Choroid plexus epithelial cell (primary cell): ENCODE measurements around the gene SYTL5.

Experiments
- DNase-seq: peaks from one replicate; pipeline ENCODE4 v3.0.0-alpha.2; 2010; ENCODE audit warnings: low read depth
- H3K4me3 ChIP-seq: 2 replicates; pipeline ENCODE4 v1.5.1; 2011; ENCODE audit warnings: low read depth, mild to moderate bottlenecking, control low read depth, low read length, moderate library complexity
- CTCF ChIP-seq: conservative IDR thresholded peaks from 2 replicates; pipeline ENCODE4 v1.5.1; 2011; ENCODE audit warnings: low read depth, mild to moderate bottlenecking, control low read depth, inconsistent platforms, low read length, moderate library complexity

The SYTL5 gene

GRCh38 chrX:37995428-37995827, 10.9 kb upstream of the SYTL5 start:
- TF ChIP-seq CTCF: no peak
- no peak for DNase-seq
- H3K4me3 ChIP-seq: no peak overlapping the region

DNA sequence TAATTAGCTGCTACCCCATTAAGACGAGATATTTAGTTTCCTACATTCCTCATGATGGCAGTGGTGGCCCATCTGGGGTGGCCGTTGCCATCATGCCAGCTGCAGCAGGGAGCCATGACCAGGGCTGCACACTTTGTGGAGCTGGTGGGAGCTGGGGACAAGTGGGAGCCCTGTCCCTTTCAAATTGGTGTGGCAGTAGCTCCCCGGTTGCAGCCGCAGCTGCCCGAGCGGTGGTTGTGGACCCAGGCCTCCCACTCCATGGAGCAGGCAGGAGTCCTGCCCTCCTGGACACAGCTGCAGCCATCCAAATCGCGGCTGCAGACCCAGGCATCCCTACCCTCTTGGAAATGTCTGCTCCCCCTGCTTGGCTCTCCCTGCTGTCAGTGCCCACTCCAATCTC, 9.3 kb upstream of the SYTL5 start:
- no peak for TF ChIP-seq CTCF
- no peak overlapping the region for H3K4me3 ChIP-seq
- no peak for DNase-seq

GRCh38 chrX:37998586-37999262, 7.6 kb upstream of the SYTL5 start:
- DNase-seq: peak; percentile 40
- TF ChIP-seq CTCF: no peak

DNA sequence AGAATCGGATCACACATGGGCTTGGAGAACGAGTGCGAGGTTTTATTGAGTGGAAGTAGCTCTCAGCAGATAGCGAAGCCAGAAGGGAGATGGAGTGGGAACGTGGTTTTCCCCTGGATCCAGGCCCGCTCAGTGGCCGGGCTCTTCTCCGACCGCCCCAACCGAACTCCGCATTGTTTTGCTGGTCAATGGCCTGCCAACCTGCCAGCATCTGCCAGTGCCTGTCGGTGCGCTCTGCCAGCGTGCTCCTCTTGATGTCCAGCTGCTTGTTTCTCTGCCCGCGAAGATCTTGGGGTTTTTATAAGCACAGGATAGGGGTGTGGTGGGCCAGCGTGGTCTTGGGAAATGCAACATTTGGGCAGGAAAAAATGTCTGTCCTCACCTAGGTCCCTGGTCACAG, 5.6 kb upstream of the SYTL5 start:
- TF ChIP-seq CTCF: no peak
- H3K4me3 ChIP-seq: no peak overlapping the region
- DNase-seq: no peak

More at GRCh38 chrX:37998586-37999262, 7.6 kb upstream of the SYTL5 start:
- no peak overlapping the region for H3K4me3 ChIP-seq

DNA sequence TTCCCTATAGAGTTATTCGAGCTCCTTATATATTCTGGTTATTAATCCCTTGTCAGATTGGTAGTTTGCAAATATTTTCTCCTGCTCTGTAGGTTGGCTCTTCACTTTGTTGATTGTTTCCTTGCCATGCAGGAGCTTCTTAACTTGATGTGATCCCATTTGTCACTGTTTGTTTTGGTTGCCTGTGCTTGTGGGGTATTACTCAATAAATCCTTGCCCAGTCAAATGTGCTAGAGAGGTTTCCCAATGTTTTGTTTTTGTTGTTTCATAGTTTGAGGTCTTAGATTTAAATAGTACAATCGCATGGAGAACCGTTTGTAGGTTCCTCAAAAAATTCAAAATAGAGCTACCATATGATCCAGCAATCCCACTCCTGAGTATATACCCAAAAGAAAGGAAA, 2.3 kb upstream of the SYTL5 start:
- peak; percentile 34 for DNase-seq
- no peak for TF ChIP-seq CTCF
- H3K4me3 ChIP-seq: no peak overlapping the region

DNA sequence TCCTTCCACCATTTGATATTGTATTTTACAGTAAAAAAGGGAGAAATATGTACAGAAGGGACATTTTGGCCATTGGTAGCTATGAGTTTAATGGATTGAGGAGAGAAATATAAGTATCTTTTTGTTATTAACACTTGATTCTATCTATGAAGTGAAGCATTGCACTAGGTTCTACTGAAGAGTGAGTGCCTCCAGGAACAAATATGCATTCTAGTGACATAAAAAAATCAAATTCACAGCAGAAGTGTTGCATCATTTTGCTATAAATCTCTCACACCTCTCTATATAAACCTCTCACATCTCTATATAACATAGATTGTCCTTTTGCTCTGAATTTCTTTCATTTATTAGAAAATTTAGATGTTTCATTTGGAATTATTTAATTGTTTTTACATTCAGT, 425 bp downstream of the SYTL5 start:
- TF ChIP-seq CTCF: no peak
- no peak for DNase-seq
- no peak overlapping the region for H3K4me3 ChIP-seq

GRCh38 chrX:38008658-38009057, 2.3 kb downstream of the SYTL5 start:
- DNase-seq: no peak
- TF ChIP-seq CTCF: no peak
- no peak overlapping the region for H3K4me3 ChIP-seq
